IPS-NIHi11 (cell line): ENCODE measurements around the gene LILRB5.
"Not testable (repeated sequence)": the region's sequence is repeated elsewhere in the genome, so short reads cannot be mapped to it uniquely, and the experiment has no call there.

Source experiments
- DNase-seq: peaks from one replicate; pipeline ENCODE4 v3.0.0; 2012; ENCODE audit warnings: mixed read lengths, low spot score

LILRB5 gene

GRCh38 chr19:54242234-54242633 lies 14.8 kb downstream of the LILRB5 start:
- not testable (repeated sequence) for DNase-seq

- not testable (repeated sequence) for DNase-seq
These were observed 16.4 kb downstream of the LILRB5 start for GRCh38 chr19:54240372-54241336.

- DNase-seq = not testable (repeated sequence)
These were observed 17.3 kb downstream of the LILRB5 start for GRCh38 chr19:54239491-54240371.

GRCh38 chr19:54233941-54234340 lies 23.1 kb downstream of the LILRB5 start:
- no peak for DNase-seq

- DNase-seq = peak; percentile 91
These were observed 25.8 kb downstream of the LILRB5 start for GRCh38 chr19:54231077-54231931.

- no peak for DNase-seq
These were observed 27.0 kb downstream of the LILRB5 start for GRCh38 chr19:54230031-54230430.

- DNase-seq = no peak
These were observed 27.9 kb downstream of the LILRB5 start for GRCh38 chr19:54229146-54229545.

GRCh38 chr19:54224619-54225018 lies 32.5 kb downstream of the LILRB5 start:
- DNase-seq = not testable (repeated sequence)

- not testable (repeated sequence) for DNase-seq
These were observed 33.2 kb downstream of the LILRB5 start for GRCh38 chr19:54223937-54224281.

- not testable (repeated sequence) for DNase-seq
These were observed 33.7 kb downstream of the LILRB5 start for GRCh38 chr19:54223277-54223936.

- DNase-seq = not testable (repeated sequence)
These were observed 34.4 kb downstream of the LILRB5 start, which contains the start of gene LILRB3 for GRCh38 chr19:54222474-54223276. LILRB3 (minus strand) TSS chr19:54223007; CDS start chr19:54222976, 31 bp downstream.

- DNase-seq = not testable (repeated sequence)
These were observed 35.1 kb downstream of the LILRB5 start for GRCh38 chr19:54221947-54222346.

GRCh38 chr19:54219702-54220101 lies 37.4 kb downstream of the LILRB5 start:
- DNase-seq = not testable (repeated sequence)

GRCh38 chr19:54218960-54219661 lies 38.0 kb downstream of the LILRB5 start:
- DNase-seq = no peak

GRCh38 chr19:54218259-54218658 lies 38.8 kb downstream of the LILRB5 start:
- no peak for DNase-seq

GRCh38 chr19:54217517-54218247 lies 39.4 kb downstream of the LILRB5 start:
- DNase-seq = not testable (repeated sequence)

GRCh38 chr19:54216869-54217268 lies 40.2 kb downstream of the LILRB5 start:
- DNase-seq = no peak

GRCh38 chr19:54214734-54215133 lies 42.3 kb downstream of the LILRB5 start:
- DNase-seq = not testable (repeated sequence)

GRCh38 chr19:54214217-54214616 lies 42.9 kb downstream of the LILRB5 start:
- not testable (repeated sequence) for DNase-seq
